IMR-90 (cell line): ENCODE results near the gene PRSS38. TPM values are rescaled to one million over a fixed set of nuclear protein-coding genes. Genes with fewer than 3 reads are reported as not detected.

Experiments
- ATAC-seq: fragments of 200-7000 bp; cut with Tn5 transposase; 2 replicates; pipeline ENCODE4 v1.9.1; 2020; ENCODE audit warnings: low read depth, mild to moderate bottlenecking, moderate library complexity
- BruUV-seq: library from RNA; stranded (reverse); fragments of 400-500 nt; replicated peaks from 2 replicates; lab custom pipeline; 2021; lab: Mats Ljungman, UMichigan
- CTCF ChIA-PET: fragments of 300-600 bp; formaldehyde crosslinking; extraction: SDS; loops from one replicate; lab custom pipeline; 2021; ENCODE audit warnings: antibody characterized with exemption; lab: Yijun Ruan, JAX
- POLR2A ChIA-PET: fragments of 300-600 bp; sonication (Branson Sonifier 250); formaldehyde crosslinking; loops from one replicate; lab custom pipeline; 2022; ENCODE audit warnings: antibody characterized with exemption; ENCODE audit not compliant: unreplicated experiment; lab: Charles Lee
- DNase-seq: peaks from one replicate; pipeline ENCODE4 v3.0.0; 2013
- H2AFZ ChIP-seq: replicated peaks from 2 replicates; pipeline ENCODE3; 2013; ENCODE audit warnings: low read length, mild to moderate bottlenecking; ENCODE audit not compliant: poor library complexity
- H2AK5ac ChIP-seq: 2 replicates; pipeline ENCODE4 v1.6.1; 2013; ENCODE audit warnings: low read depth, low read length, inconsistent platforms
- H2AK9ac ChIP-seq: replicated peaks from 2 replicates; pipeline ENCODE3; 2013; ENCODE audit warnings: mild to moderate bottlenecking, low read depth, low read length, moderate library complexity; ENCODE audit not compliant: poor library complexity
- H2BK120ac ChIP-seq: 2 replicates; pipeline ENCODE4 v1.6.1; 2013; ENCODE audit warnings: low read depth, low read length, inconsistent platforms
- H2BK15ac ChIP-seq: 3 replicates; pipeline ENCODE4 v1.6.1; 2013; ENCODE audit warnings: low read depth, low read length, inconsistent platforms
- H2BK20ac ChIP-seq: 2 replicates; pipeline ENCODE4 v1.6.1; 2013; ENCODE audit warnings: low read depth, mild to moderate bottlenecking, inconsistent platforms, low read length, moderate library complexity
- H2BK5ac ChIP-seq: 2 replicates; pipeline ENCODE4 v1.6.1; 2013; ENCODE audit warnings: mild to moderate bottlenecking, low read depth, low read length, inconsistent platforms; ENCODE audit not compliant: poor library complexity, severe bottlenecking
- H3K14ac ChIP-seq: replicated peaks from 2 replicates; pipeline ENCODE4 v1.6.1; 2013; ENCODE audit warnings: low read depth, low read length, inconsistent platforms
- H3K18ac ChIP-seq: 2 replicates; pipeline ENCODE4 v1.6.1; 2013; ENCODE audit warnings: low read depth, low read length, control low read depth
- H3K23ac ChIP-seq: 2 replicates; pipeline ENCODE4 v1.6.1; 2013; ENCODE audit warnings: low read depth, low read length, inconsistent platforms
- H3K27ac ChIP-seq: 2 replicates; pipeline ENCODE4 v1.5.1; 2013; ENCODE audit warnings: mild to moderate bottlenecking, control low read depth, low read length; ENCODE audit not compliant: insufficient read depth
- H3K27me3 ChIP-seq: 2 replicates; pipeline ENCODE4 v1.6.1; 2013; ENCODE audit warnings: low read length; ENCODE audit not compliant: control insufficient read depth, insufficient read depth
- H3K36me3 ChIP-seq: 2 replicates; pipeline ENCODE4 v1.6.1; 2013; ENCODE audit warnings: low read length, mixed read lengths; ENCODE audit not compliant: control insufficient read depth, insufficient read depth
- H3K4ac ChIP-seq: 2 replicates; pipeline ENCODE4 v1.6.1; 2013; ENCODE audit warnings: low read depth, low read length, inconsistent platforms
- H3K4me1 ChIP-seq: 2 replicates; pipeline ENCODE4 v1.6.1; 2013; ENCODE audit warnings: low read length, mixed read lengths; ENCODE audit not compliant: control insufficient read depth, insufficient read depth
- H3K4me2 ChIP-seq: 2 replicates; pipeline ENCODE4 v1.6.1; 2013; ENCODE audit warnings: low read depth, mild to moderate bottlenecking, control low read depth, low read length, moderate library complexity
- H3K4me3 ChIP-seq: 2 replicates; pipeline ENCODE4 v1.5.1; 2013; ENCODE audit warnings: low read depth, mild to moderate bottlenecking, control low read depth, low read length, moderate library complexity; ENCODE audit not compliant: insufficient read depth
- H3K56ac ChIP-seq: 2 replicates; pipeline ENCODE4 v1.6.1; 2013; ENCODE audit warnings: low read length, inconsistent platforms; ENCODE audit not compliant: insufficient read depth; ENCODE audit errors: extremely low read depth
- H3K79me1 ChIP-seq, 2 experiments: 2 replicates each; pipeline ENCODE4 v1.6.1; 2013; ENCODE audit warnings: low read length in 2 of 2, inconsistent platforms in 1 of 2, low read depth in 1 of 2
- H3K9ac ChIP-seq: 2 replicates; pipeline ENCODE4 v1.6.1; 2013; ENCODE audit warnings: low read depth, low read length, control low read depth
- H3K9me1 ChIP-seq: 2 replicates; pipeline ENCODE4 v1.6.1; 2013; ENCODE audit warnings: low read length, inconsistent platforms; ENCODE audit not compliant: insufficient read depth
- H3K9me3 ChIP-seq: 2 replicates; pipeline ENCODE4 v1.6.1; 2013; ENCODE audit warnings: low read length; ENCODE audit not compliant: control insufficient read depth, insufficient read depth
- H4K20me1 ChIP-seq: 2 replicates; pipeline ENCODE4 v1.6.1; 2013; ENCODE audit warnings: low read length, inconsistent platforms; ENCODE audit not compliant: insufficient read depth
- H4K5ac ChIP-seq: 2 replicates; pipeline ENCODE4 v1.6.1; 2013; ENCODE audit warnings: mild to moderate bottlenecking, low read depth, low read length, control low read depth
- H4K8ac ChIP-seq, 2 experiments: 2 replicates each; pipeline ENCODE4 v1.6.1; 2013; ENCODE audit warnings: low read depth in 2 of 2, low read length in 2 of 2, control low read depth in 1 of 2, inconsistent platforms in 1 of 2
- H4K91ac ChIP-seq: 2 replicates; pipeline ENCODE4 v1.6.1; 2013; ENCODE audit warnings: low read depth, low read length, inconsistent platforms; ENCODE audit not compliant: insufficient read depth
- CEBPB ChIP-seq: IDR thresholded peaks from 2 replicates; pipeline ENCODE4 v1.6.1; 2012; ENCODE audit warnings: low read depth, low read length, improper control_type of control experiment
- MAZ ChIP-seq: IDR thresholded peaks from 2 replicates; pipeline ENCODE4 v1.6.1; 2012; ENCODE audit warnings: low read depth, mild to moderate bottlenecking, low read length, improper control_type of control experiment, moderate library complexity, borderline replicate concordance
- POLR2A ChIP-seq: IDR thresholded peaks from 2 replicates; pipeline ENCODE4 v1.6.1; 2012; ENCODE audit warnings: mild to moderate bottlenecking, low read depth, low read length
- RAD21 ChIP-seq: IDR thresholded peaks from 2 replicates; pipeline ENCODE4 v1.6.1; 2012; ENCODE audit warnings: low read length, improper control_type of control experiment
- WGBS, 2 experiments: methylation state at CpG; one replicate each; pipeline versions ENCODE4 v1.1.5 to v1.1.7; 2013; ENCODE audit warnings: missing lambda C conversion rate in 2 of 2; ENCODE audit not compliant: insufficient read length in 1 of 2; ENCODE audit errors: extremely low coverage in 2 of 2; 5-methylcytosine and 5-hydroxymethylcytosine counted together
- dilution Hi-C: fragments of 300-500 bp; cut with HindIII; formaldehyde crosslinking; loops from one replicate; pipeline ENCODE4 v1.14.3; 2018; ENCODE audit warnings: low sequenced_read_pairs; ENCODE audit not compliant: unreplicated experiment
- in situ Hi-C: fragments of 300-500 bp; cut with MboI; formaldehyde crosslinking; loops from 3 replicates; pipeline ENCODE4 v1.14.3; 2019; ENCODE audit warnings: low sequenced_read_pairs, inconsistent platforms, mixed read lengths
- intact Hi-C: fragments of 100-400 bp; cut with micrococcal nuclease; formaldehyde crosslinking; loops from 2 replicates; pipeline ENCODE4 v1.10.0; 2022
- polyA plus RNA-seq, 3 experiments: library from polyadenylated mRNA; depleted of rRNA; stranded (reverse); fragments of >200 nt; gene quantifications; 2 replicates each; pipeline ENCODE4 v1.2.3, GENCODE V29; 2012; ENCODE audit warnings: low replicate concordance in 1 of 3
- total RNA-seq: library from RNA; depleted of rRNA; stranded (reverse); fragments of >200 nt; gene quantifications from 2 replicates; pipeline ENCODE4 v1.2.3, GENCODE V29; 2012

Gene PRSS38
- total and polyA plus RNA-seq, 2 of the 4 experiments (the other 2 are of a cell fraction), result not detected

GRCh38 chr1:227786673-227787512, 28.6 kb upstream of the PRSS38 start:
- Histone ChIP-seq H3K4me2 (peak overlapping the region; percentile 99), H3K4ac (0 out of 2 replicates have a peak overlapping the region, but pooled peaks have one; percentile 51), H3K27ac (no peak overlapping the region), H3K9ac (peak overlapping the region; percentile 60; the same call in 1 of the 2 replicates), H3K9me1 (peaks cover 7% of the 10 kb centered on the region), H2BK15ac (no peak overlapping the region), H3K23ac (no peak overlapping the region), H3K18ac (no peak overlapping the region), H2BK5ac (no peak overlapping the region), H3K4me1 (peaks cover 3% of the 10 kb centered on the region; the same call in 1 of the 2 replicates), H3K14ac (0 out of 2 replicates have a peak overlapping the region, but pooled peaks have one; percentile 15), H4K5ac (no peak overlapping the region), H3K56ac (no peak overlapping the region), H4K20me1 (no peaks in the 10 kb centered on the region), H3K79me1 (no peaks in the 10 kb centered on the region), H4K91ac (no peak overlapping the region), H3K36me3 (peaks cover 4% of the 10 kb centered on the region), H2BK20ac (no peak overlapping the region), H2AFZ (peak overlapping the region; percentile 94), H2AK5ac (no peak overlapping the region), H2AK9ac (peak overlapping the region; percentile 71), H3K4me3 (peak overlapping the region; percentile 85), H4K8ac (peak overlapping the region in 1 of 2 experiments; percentile 43; a peak in 1 of 4 replicates), H3K27me3 (no peaks in the 10 kb centered on the region), H3K9me3 (no peaks in the 10 kb centered on the region), H2BK120ac (0 out of 2 replicates have a peak overlapping the region, but pooled peaks have one; percentile 1)
- POLR2A ChIA-PET, result no interaction called here
- ATAC-seq, result no peak
- no peak for DNase-seq
- in situ Hi-C loops (no loop called here), dilution Hi-C loops (no loop called here), intact Hi-C loops (no loop called here)
- no peak for TF ChIP-seq CEBPB
- no peak for TF ChIP-seq POLR2A
- no peak for TF ChIP-seq MAZ
- no peak for TF ChIP-seq RAD21
- CTCF ChIA-PET, result interaction anchor here (1.0 kb wide), 1 partner anchor 167 kb away, joined by 3 read pairs; no protein-coding TSS in a partner anchor
- no TSS peak for BruUV-seq
- 53% methylated on average over 18 of the region's 45 CpGs; no CpG with 5 or more reads in 1 of the 2 experiments for WGBS, 2 experiments
